HCT116 (cell line): Measurements from ENCODE around the gene ATP1B3. TPM values are rescaled to one million over a fixed set of nuclear protein-coding genes. Genes with fewer than 3 reads are reported as not detected.

Experiments
- ATAC-seq: fragments of 200-7000 bp; cut with Tn5 transposase; 2 replicates; pipeline ENCODE4 v1.9.1; 2020; ENCODE audit warnings: mild to moderate bottlenecking, moderate library complexity
- BruUV-seq: library from RNA; stranded (reverse); fragments of 400-500 nt; replicated peaks from 2 replicates; lab custom pipeline; 2021; lab: Mats Ljungman, UMichigan
- CTCF ChIA-PET: fragments of 300-600 bp; sonication (Branson Sonifier 250); formaldehyde crosslinking; loops from one replicate; lab custom pipeline; 2021; ENCODE audit warnings: antibody characterized with exemption; lab: Charles Lee
- POLR2A ChIA-PET: fragments of 300-600, 350-600 bp; sonication (Branson Sonifier 250); formaldehyde crosslinking; loops from one replicate; lab custom pipeline; 2021; ENCODE audit warnings: antibody characterized with exemption; lab: Charles Lee
- RAD21 ChIA-PET, 2 experiments: fragments of 300-600 bp; sonication (Branson Sonifier 250); formaldehyde crosslinking; loops; one replicate each; lab custom pipeline; 2023; ENCODE audit warnings: low total read pairs in 2 of 2; ENCODE audit not compliant: uncharacterized antibody in 2 of 2, unreplicated experiment in 2 of 2, low non-redundant PET in 1 of 2; lab: Charles Lee
- DNase-seq: peaks from one replicate; pipeline ENCODE4 v3.0.0-alpha.2; 2010; ENCODE audit warnings: low read depth, low spot score
- H2AFZ ChIP-seq: fragments of 200-600 bp; shearing (Covaris generic), sonication (generic); 2 replicates; pipeline ENCODE4 v1.6.1; 2017; ENCODE audit warnings: low read depth, mixed run types, mixed read lengths, antibody characterized with exemption, low read length; ENCODE audit not compliant: poor library complexity, severe bottlenecking
- H3K27ac ChIP-seq: 2 replicates; pipeline ENCODE4 v1.5.1; 2012; ENCODE audit warnings: low read depth, low read length
- H3K27me3 ChIP-seq: fragments of 200-600 bp; sonication (generic); 2 replicates; pipeline ENCODE4 v1.6.1; 2016; ENCODE audit warnings: mixed run types, low read length, mixed read lengths; ENCODE audit not compliant: insufficient read depth
- H3K36me3 ChIP-seq, 2 experiments: fragments of 200-500 bp in 1 of 2; fragments of 200-600 bp in 1 of 2; sonication (Bioruptor generic) in 1 of 2; sonication (generic) in 1 of 2; 2 replicates each; pipeline versions ENCODE4 v1.5.1 to v1.6.1; 2014 to 2016; ENCODE audit warnings: low read length in 2 of 2, inconsistent platforms in 1 of 2, mixed read lengths in 1 of 2, mixed run types in 1 of 2; ENCODE audit not compliant: insufficient read depth in 2 of 2, control insufficient read depth in 1 of 2
- H3K4me1 ChIP-seq, 2 experiments: fragments of 200-600 bp in 1 of 2; sonication (generic) in 1 of 2; 2 replicates each; pipeline versions ENCODE4 v1.5.1 to v1.6.1; 2012 to 2017; ENCODE audit warnings: low read length in 2 of 2, inconsistent platforms in 1 of 2, mild to moderate bottlenecking in 1 of 2, mixed read lengths in 1 of 2, mixed run types in 1 of 2, moderate library complexity in 1 of 2; ENCODE audit not compliant: insufficient read depth in 2 of 2, control insufficient read depth in 1 of 2
- H3K4me2 ChIP-seq: fragments of 200-600 bp; sonication (generic); 2 replicates; pipeline ENCODE4 v1.6.1; 2017; ENCODE audit warnings: mixed run types, low read length, mixed read lengths
- H3K4me3 ChIP-seq, 2 experiments: fragments of 200-600 bp in 1 of 2; sonication (generic) in 1 of 2; replicated peaks in 1 of 2; 2 replicates each; pipeline ENCODE4 v1.5.1; 2011 to 2016; ENCODE audit warnings: low read length in 2 of 2, control low read depth in 1 of 2, low read depth in 1 of 2, mild to moderate bottlenecking in 1 of 2, mixed read lengths in 1 of 2, mixed run types in 1 of 2
- H3K79me2 ChIP-seq: fragments of 200-600 bp; sonication (generic); 2 replicates; pipeline ENCODE4 v1.6.1; 2017; ENCODE audit warnings: mild to moderate bottlenecking, mixed run types, low read length, moderate library complexity, mixed read lengths; ENCODE audit not compliant: insufficient read depth
- H3K9ac ChIP-seq: fragments of 200-600 bp; sonication (generic); 2 replicates; pipeline ENCODE4 v1.6.1; 2016; ENCODE audit warnings: low read length, mixed read lengths
- H3K9me2 ChIP-seq: fragments of 200-600 bp; sonication (generic), shearing (Covaris generic); 2 replicates; pipeline ENCODE4 v1.6.1; 2017; ENCODE audit warnings: mixed run types, mild to moderate bottlenecking, moderate library complexity; ENCODE audit not compliant: insufficient read depth
- H3K9me3 ChIP-seq, 2 experiments: fragments of 200-500 bp in 1 of 2; fragments of 200-600 bp in 1 of 2; sonication (Bioruptor generic) in 1 of 2; sonication (generic) in 1 of 2; 2 replicates each; pipeline ENCODE4 v1.6.1; 2014 to 2017; ENCODE audit warnings: low read length in 2 of 2, mixed read lengths in 2 of 2, inconsistent platforms in 1 of 2, low read depth in 1 of 2, mild to moderate bottlenecking in 1 of 2, mixed run types in 1 of 2, moderate library complexity in 1 of 2; ENCODE audit not compliant: control insufficient read depth in 1 of 2, insufficient read depth in 1 of 2
- H4K20me1 ChIP-seq: fragments of 200-600 bp; sonication (generic), shearing (Covaris generic); 2 replicates; pipeline ENCODE4 v1.6.1; 2017; ENCODE audit warnings: mixed run types, mild to moderate bottlenecking, moderate library complexity; ENCODE audit not compliant: insufficient read depth
- CTCF ChIP-seq, 3 experiments: fragments of 200-600 bp in 1 of 3; sonication (generic) in 1 of 3; IDR thresholded peaks in 2 of 3; conservative IDR thresholded peaks in 1 of 3; 2 replicates each; pipeline ENCODE4 v1.5.1; 2012 to 2017; ENCODE audit warnings: low read depth in 2 of 3, low read length in 2 of 3, antibody characterized with exemption in 1 of 3, borderline replicate concordance in 1 of 3, control low read depth in 1 of 3, mild to moderate bottlenecking in 1 of 3, mixed read lengths in 1 of 3, mixed run types in 1 of 3, moderate library complexity in 1 of 3; ENCODE audit not compliant: insufficient read depth in 1 of 3
- EZH2phosphoT487 ChIP-seq: fragments of 200-600 bp; IDR thresholded peaks from 2 replicates; pipeline ENCODE4 v1.6.1; 2018; ENCODE audit warnings: antibody characterized with exemption, borderline replicate concordance
- FOSL1 ChIP-seq: IDR thresholded peaks from 2 replicates; pipeline ENCODE4 v1.6.1; 2012; ENCODE audit warnings: low read depth
- POLR2A ChIP-seq: IDR thresholded peaks from 2 replicates; pipeline ENCODE4 v1.7.0; 2011; ENCODE audit warnings: borderline replicate concordance; ENCODE audit not compliant: insufficient read depth, insufficient read length; ENCODE audit errors: extremely low read depth
- SRF ChIP-seq: IDR thresholded peaks from 2 replicates; pipeline ENCODE4 v1.6.1; 2012; ENCODE audit warnings: low read depth
- ZBTB33 ChIP-seq: IDR thresholded peaks from 2 replicates; pipeline ENCODE4 v1.6.1; 2011; ENCODE audit warnings: mild to moderate bottlenecking, low read length, moderate library complexity; ENCODE audit not compliant: insufficient replicate concordance; ENCODE audit errors: extremely low read depth
- intact Hi-C: fragments of 100-400 bp; cut with micrococcal nuclease; formaldehyde crosslinking; loops from 2 replicates; pipeline ENCODE4 v1.10.0; 2022
- total RNA-seq: library from RNA; stranded (reverse); gene quantifications from one replicate; pipeline ENCODE4 v1.2.1, GENCODE V29; 2021; ENCODE audit not compliant: unreplicated experiment

The ATP1B3 gene
- total RNA-seq, 1 experiment from 2014 or later, result 147 TPM

- TF ChIP-seq CTCF (IDR thresholded peaks at IDR 0.05 in 2 of 3, conservative IDR thresholded peaks at IDR 0.05 in 1 of 3; ENCODE audit: borderline replicate concordance in 1 of 3, insufficient read depth in 1 of 3, low read depth in 2 of 3, low read length in 2 of 3) (no peak), EZH2phosphoT487 (no peak), ZBTB33 (no peak)
These were observed 89.0 kb downstream of the ATP1B3 start (continued) for GRCh38 chr3:141965471-141965870.

GRCh38 chr3:141969711-141970110 is 93.3 kb downstream of the ATP1B3 start:
- Histone ChIP-seq H4K20me1 (no peaks in the 10 kb centered on the region), H3K79me2 (no peaks in the 10 kb centered on the region), H3K4me3 (no peak overlapping the region), H3K9me2 (no peaks in the 10 kb centered on the region), H3K27me3 (no peaks in the 10 kb centered on the region), H2AFZ (no peak overlapping the region), H3K4me2 (no peak overlapping the region), H3K36me3 (0 out of 4 replicates have a peak, but pooled peaks cover 0 to 2% of the 10 kb centered on the region in 2 experiments), H3K9me3 (no peaks in the 10 kb centered on the region), H3K9ac (no peak overlapping the region), H3K27ac (no peak overlapping the region), H3K4me1 (no peaks in the 10 kb centered on the region)
- DNase-seq (no peak), ATAC-seq (no peak)
- intact Hi-C loops, result no loop called here
- no peak for TF ChIP-seq SRF
- TF ChIP-seq POLR2A, result no peak
- no peak for TF ChIP-seq FOSL1
- ChIA-PET POLR2A (no interaction called here), RAD21 (no interaction called here), CTCF (no interaction called here)
- BruUV-seq, result no TSS peak
